ENCODE measurements around the gene LARP7.
"Not testable (repeated sequence)": the region's sequence is repeated elsewhere in the genome, so short reads cannot be mapped to it uniquely, and the experiment has no call there.

Gene LARP7

GRCh38 chr4:112636688-112637551 is at the start of gene LARP7, which contains the start of gene ZGRF1:
Gene LARP7 (plus strand): TSS chr4:112637143. CDS start chr4:112644670, 7,527 bp downstream.
Gene ZGRF1 (minus strand): TSS chr4:112636909. CDS start chr4:112633176, 3,733 bp downstream.
- H3K27me3 Mint-ChIP-seq: no peaks in the 10 kb centered on the region
- no peak within 1 kb of the TSS for H3K27ac Mint-ChIP-seq (ENCODE audit: low read depth)
- no peak within 1 kb of the TSS for H3K4me3 Mint-ChIP-seq
- peaks cover 25% of the 10 kb centered on the region for H3K4me1 Mint-ChIP-seq
- H3K9me3 Mint-ChIP-seq: no peaks in the 10 kb centered on the region
- H3K36me3 Mint-ChIP-seq (ENCODE audit: insufficient read depth): peaks cover 11% of the 10 kb centered on the region
- peak; percentile 98 for DNase-seq (ENCODE audit: low spot score in 2 of 2)
- peak; percentile 93 for ATAC-seq (replicated peaks; ENCODE audit: extremely low read depth, poor library complexity, severe bottlenecking)

GRCh38 chr4:112589206-112589605 is 47.7 kb upstream of the LARP7 start:
- H3K9me3 Mint-ChIP-seq: no peaks in the 10 kb centered on the region
- ATAC-seq (replicated peaks; ENCODE audit: extremely low read depth, poor library complexity, severe bottlenecking): no peak
- no peaks in the 10 kb centered on the region for H3K36me3 Mint-ChIP-seq (ENCODE audit: insufficient read depth)
- H3K27me3 Mint-ChIP-seq: no peaks in the 10 kb centered on the region
- H3K4me3 Mint-ChIP-seq: no peak overlapping the region
- H3K4me1 Mint-ChIP-seq: no peaks in the 10 kb centered on the region
- DNase-seq (ENCODE audit: low spot score in 2 of 2): no peak
- H3K27ac Mint-ChIP-seq (ENCODE audit: low read depth): no peak overlapping the region

GRCh38 chr4:112591593-112591992 is 45.4 kb upstream of the LARP7 start:
- Mint-ChIP-seq H3K27me3 (no peaks in the 10 kb centered on the region), H3K36me3 (ENCODE audit: insufficient read depth) (no peaks in the 10 kb centered on the region), H3K9me3 (no peaks in the 10 kb centered on the region), H3K4me1 (no peaks in the 10 kb centered on the region), H3K4me3 (no peak overlapping the region), H3K27ac (ENCODE audit: low read depth) (no peak overlapping the region)
- DNase-seq (ENCODE audit: low spot score in 2 of 2) (no peak), ATAC-seq (replicated peaks; ENCODE audit: extremely low read depth, poor library complexity, severe bottlenecking) (no peak)

GRCh38 chr4:112592717-112593116 is 44.2 kb upstream of the LARP7 start:
- DNase-seq (ENCODE audit: low spot score in 2 of 2) (no peak), ATAC-seq (replicated peaks; ENCODE audit: extremely low read depth, poor library complexity, severe bottlenecking) (no peak)
- peaks cover under 1% of the 10 kb centered on the region for H3K36me3 Mint-ChIP-seq (ENCODE audit: insufficient read depth)
- no peak overlapping the region for H3K4me3 Mint-ChIP-seq
- no peaks in the 10 kb centered on the region for H3K9me3 Mint-ChIP-seq
- H3K27me3 Mint-ChIP-seq: no peaks in the 10 kb centered on the region
- no peak overlapping the region for H3K27ac Mint-ChIP-seq (ENCODE audit: low read depth)
- H3K4me1 Mint-ChIP-seq: no peaks in the 10 kb centered on the region

GRCh38 chr4:112593438-112594133 is 43.4 kb upstream of the LARP7 start:
- DNase-seq (ENCODE audit: low spot score in 2 of 2) (no peak), ATAC-seq (replicated peaks; ENCODE audit: extremely low read depth, poor library complexity, severe bottlenecking) (no peak)
- Mint-ChIP-seq H3K4me3 (no peak overlapping the region), H3K4me1 (no peaks in the 10 kb centered on the region), H3K27me3 (no peaks in the 10 kb centered on the region), H3K9me3 (no peaks in the 10 kb centered on the region), H3K36me3 (ENCODE audit: insufficient read depth) (peaks cover 2% of the 10 kb centered on the region), H3K27ac (ENCODE audit: low read depth) (no peak overlapping the region)

GRCh38 chr4:112594993-112595392 is 42.0 kb upstream of the LARP7 start:
- ATAC-seq (replicated peaks; ENCODE audit: extremely low read depth, poor library complexity, severe bottlenecking) (no peak), DNase-seq (ENCODE audit: low spot score in 2 of 2) (no peak)
- Mint-ChIP-seq H3K27ac (ENCODE audit: low read depth) (no peak overlapping the region), H3K9me3 (no peaks in the 10 kb centered on the region), H3K4me3 (no peak overlapping the region), H3K36me3 (ENCODE audit: insufficient read depth) (peaks cover 3% of the 10 kb centered on the region), H3K4me1 (no peaks in the 10 kb centered on the region), H3K27me3 (no peaks in the 10 kb centered on the region)

GRCh38 chr4:112604589-112604988 is 32.4 kb upstream of the LARP7 start:
- peaks cover 2% of the 10 kb centered on the region for H3K36me3 Mint-ChIP-seq (ENCODE audit: insufficient read depth)
- no peaks in the 10 kb centered on the region for H3K27me3 Mint-ChIP-seq
- H3K27ac Mint-ChIP-seq (ENCODE audit: low read depth): no peak overlapping the region
- peak; percentile 16 for DNase-seq (ENCODE audit: low spot score in 2 of 2)
- H3K4me1 Mint-ChIP-seq: no peaks in the 10 kb centered on the region
- H3K4me3 Mint-ChIP-seq: no peak overlapping the region
- H3K9me3 Mint-ChIP-seq: no peaks in the 10 kb centered on the region
- ATAC-seq (replicated peaks; ENCODE audit: extremely low read depth, poor library complexity, severe bottlenecking): peak; percentile 43

GRCh38 chr4:112612814-112613213 is 24.1 kb upstream of the LARP7 start:
- H3K36me3 Mint-ChIP-seq (ENCODE audit: insufficient read depth); ATAC-seq (replicated peaks; ENCODE audit: extremely low read depth, poor library complexity, severe bottlenecking); H3K4me3 Mint-ChIP-seq; H3K4me1 Mint-ChIP-seq; H3K27me3 Mint-ChIP-seq; H3K9me3 Mint-ChIP-seq; DNase-seq (ENCODE audit: low spot score in 2 of 2); H3K27ac Mint-ChIP-seq (ENCODE audit: low read depth): not testable (repeated sequence)

- H3K9me3 Mint-ChIP-seq: no peaks in the 10 kb centered on the region
- H3K4me3 Mint-ChIP-seq: no peak overlapping the region
- H3K27ac Mint-ChIP-seq (ENCODE audit: low read depth): no peak overlapping the region
- ATAC-seq (replicated peaks; ENCODE audit: extremely low read depth, poor library complexity, severe bottlenecking) (no peak), DNase-seq (ENCODE audit: low spot score in 2 of 2) (no peak)
- H3K36me3 Mint-ChIP-seq (ENCODE audit: insufficient read depth): peaks cover 2% of the 10 kb centered on the region
- H3K27me3 Mint-ChIP-seq: no peaks in the 10 kb centered on the region
- H3K4me1 Mint-ChIP-seq: no peaks in the 10 kb centered on the region
These were observed 20.0 kb upstream of the LARP7 start for GRCh38 chr4:112616984-112617383.

- no peak overlapping the region for H3K4me3 Mint-ChIP-seq
- H3K9me3 Mint-ChIP-seq: no peaks in the 10 kb centered on the region
- no peak for ATAC-seq (replicated peaks; ENCODE audit: extremely low read depth, poor library complexity, severe bottlenecking)
- H3K4me1 Mint-ChIP-seq: no peaks in the 10 kb centered on the region
- peaks cover 6% of the 10 kb centered on the region for H3K36me3 Mint-ChIP-seq (ENCODE audit: insufficient read depth)
- H3K27ac Mint-ChIP-seq (ENCODE audit: low read depth): no peak overlapping the region
- H3K27me3 Mint-ChIP-seq: no peaks in the 10 kb centered on the region
- no peak for DNase-seq (ENCODE audit: low spot score in 2 of 2)
These were observed 10.7 kb upstream of the LARP7 start for GRCh38 chr4:112626228-112626627.

GRCh38 chr4:112633477-112634235 is 3.3 kb upstream of the LARP7 start:
- no peak for ATAC-seq (replicated peaks; ENCODE audit: extremely low read depth, poor library complexity, severe bottlenecking)
- Mint-ChIP-seq H3K4me3 (no peak overlapping the region), H3K9me3 (no peaks in the 10 kb centered on the region), H3K27ac (ENCODE audit: low read depth) (no peak overlapping the region), H3K4me1 (peaks cover 4% of the 10 kb centered on the region), H3K27me3 (no peaks in the 10 kb centered on the region), H3K36me3 (ENCODE audit: insufficient read depth) (peaks cover 4% of the 10 kb centered on the region)
- no peak for DNase-seq (ENCODE audit: low spot score in 2 of 2)

- H3K27ac Mint-ChIP-seq (ENCODE audit: low read depth): no peak overlapping the region
- H3K4me1 Mint-ChIP-seq: peaks cover 27% of the 10 kb centered on the region
- H3K4me3 Mint-ChIP-seq: no peak overlapping the region
- H3K36me3 Mint-ChIP-seq (ENCODE audit: insufficient read depth): peaks cover 12% of the 10 kb centered on the region
- no peaks in the 10 kb centered on the region for H3K9me3 Mint-ChIP-seq
- ATAC-seq (replicated peaks; ENCODE audit: extremely low read depth, poor library complexity, severe bottlenecking) (peak; percentile 12), DNase-seq (ENCODE audit: low spot score in 2 of 2) (no peak)
- no peaks in the 10 kb centered on the region for H3K27me3 Mint-ChIP-seq
These were observed 566 bp downstream of the LARP7 start for GRCh38 chr4:112637552-112637866.

Data from central memory CD8-positive, alpha-beta T cell (primary cell).